K562 (cell line): Measurements from ENCODE around the gene TIFAB. TPM values are rescaled to one million over a fixed set of nuclear protein-coding genes. Genes with fewer than 3 reads are reported as not detected.
A peak's percentile ranks its signal among the peaks of the same experiment; 100 is the strongest.

Source experiments
- EP300 ChIP-seq: IDR thresholded peaks from 2 replicates; pipeline ENCODE4 v1.6.1; 2012; ENCODE audit warnings: low read length, improper control_type of control experiment
- HCFC1 ChIP-seq: IDR thresholded peaks from 2 replicates; pipeline ENCODE4 v1.6.1; 2012; ENCODE audit warnings: low read depth, low read length, improper control_type of control experiment
- HDAC1 ChIP-seq, 2 experiments: fragments of 450-650 bp; IDR thresholded peaks; 2 replicates each; pipeline ENCODE4 v1.6.1; 2016 to 2017; ENCODE audit warnings: inconsistent platforms in 1 of 2, mild to moderate bottlenecking in 1 of 2, moderate library complexity in 1 of 2
- MGA ChIP-seq: fragments of 450-650 bp; IDR thresholded peaks from 2 replicates; pipeline ENCODE4 v1.6.1; 2016; ENCODE audit warnings: mild to moderate bottlenecking, moderate library complexity
- NR1H2 ChIP-seq: sonication (generic); formaldehyde crosslinking; IDR thresholded peaks from 2 replicates; pipeline ENCODE4 v1.4.0; 2020; ENCODE audit warnings: mild to moderate bottlenecking, missing genetic modification reagents
- PCBP1 ChIP-seq: fragments of 200-400 bp; formaldehyde crosslinking; IDR thresholded peaks from 2 replicates; pipeline ENCODE4 v1.6.1; 2018; ENCODE audit warnings: mild to moderate bottlenecking, low read depth, low read length; ENCODE audit not compliant: poor library complexity, severe bottlenecking
- SETDB1 ChIP-seq: IDR thresholded peaks from one replicate; pipeline ENCODE4 v1.6.1; 2012; ENCODE audit warnings: low read length, control low read depth, inconsistent platforms
- SMARCA5 ChIP-seq: fragments of 450-650 bp; IDR thresholded peaks from 2 replicates; pipeline ENCODE4 v1.6.1; 2016
- SMARCB1 ChIP-seq: IDR thresholded peaks from 2 replicates; pipeline ENCODE4 v1.6.1; 2011; ENCODE audit warnings: improper control_type of control experiment, low read depth; ENCODE audit not compliant: insufficient read length
- TAF9B ChIP-seq: fragments of 450-650 bp; IDR thresholded peaks from 2 replicates; pipeline ENCODE4 v1.6.1; 2018; ENCODE audit warnings: mild to moderate bottlenecking; ENCODE audit not compliant: partially characterized antibody
- TEAD2 ChIP-seq: fragments of 450-650 bp; IDR thresholded peaks from 2 replicates; pipeline ENCODE4 v1.6.1; 2016; ENCODE audit warnings: missing genetic modification characterization, control low read depth, missing compliant biosample characterization
- TGIF2 ChIP-seq: sonication (generic); formaldehyde crosslinking; IDR thresholded peaks from 2 replicates; pipeline ENCODE4 v1.8.1; 2022; ENCODE audit warnings: mild to moderate bottlenecking, missing genetic modification reagents, moderate library complexity
- THRAP3 ChIP-seq: fragments of 450-650 bp; IDR thresholded peaks from 2 replicates; pipeline ENCODE4 v1.6.1; 2016; ENCODE audit warnings: mild to moderate bottlenecking, inconsistent platforms, borderline replicate concordance
- TOE1 ChIP-seq, 2 experiments: fragments of 450-650 bp in 1 of 2; sonication (generic) in 1 of 2; formaldehyde crosslinking in 1 of 2; IDR thresholded peaks; 2 replicates each; pipeline versions ENCODE4 v1.7.1 to v1.8.0; 2016 to 2022; ENCODE audit warnings: borderline replicate concordance in 2 of 2, mild to moderate bottlenecking in 2 of 2, antibody characterized with exemption in 1 of 2, inconsistent platforms in 1 of 2, low read depth in 1 of 2, missing genetic modification reagents in 1 of 2, moderate library complexity in 1 of 2
- ZBTB26 ChIP-seq: fragments of 450-650 bp; formaldehyde crosslinking; IDR thresholded peaks from 2 replicates; pipeline ENCODE4 v1.4.0; 2022; ENCODE audit warnings: missing genetic modification characterization
- ZNF311 ChIP-seq: fragments of 250-450 bp; sonication (Bioruptor Pico); IDR thresholded peaks from 2 replicates; pipeline ENCODE4 v1.4.0; 2020; ENCODE audit warnings: mild to moderate bottlenecking, moderate library complexity
- ZNF324 ChIP-seq: fragments of 250-450 bp; sonication (Bioruptor Pico); IDR thresholded peaks from 2 replicates; pipeline ENCODE4 v1.4.0; 2020; ENCODE audit warnings: mild to moderate bottlenecking
- polyA plus RNA-seq, 8 experiments: library from polyadenylated mRNA; depleted of rRNA in 4 of 8; stranded (reverse) in 5 of 8; unstranded in 3 of 8; fragments of >200 nt; fragmentation: Nextera tagmentation in 2 of 8; fragmentation: Illumina TruSeq in 1 of 8; extraction: Ambion mirVana in 2 of 8; extraction: Trizol in 1 of 8; gene quantifications; 2 replicates each; pipeline versions ENCODE4 v1.2.1 to v1.2.3, GENCODE V29; 2011 to 2014; ENCODE audit warnings: inconsistent platforms in 1 of 8, missing spikeins in 1 of 8
- total RNA-seq, 7 experiments: library from RNA; depleted of rRNA in 6 of 7; stranded (reverse); fragments of >200 nt in 6 of 7; fragmentation: Illumina TruSeq in 2 of 7; extraction: Trizol in 2 of 7; gene quantifications; 2 replicates each; pipeline versions ENCODE4 v1.2.1 to v1.2.3, GENCODE V29; 2011 to 2021; ENCODE audit warnings: low replicate concordance in 1 of 7

The TIFAB gene
- total and polyA plus RNA-seq, 9 of the 15 experiments (the other 6 are each of a cell fraction or from before 2014, with no cell fraction given), result not detected

GRCh38 chr5:135481909-135482311 lies 29.8 kb upstream of the TIFAB start (continued):
- TF ChIP-seq EP300 (no peak), TGIF2 (no peak), SMARCA5 (peak; percentile 87), HDAC1 (IDR thresholded peaks at IDR 0.05) (0 out of 4 replicates have a peak, but pooled peaks of 1 of the 2 experiments have one; percentile 15), NR1H2 (CRISPR knock-in tag) (peak; percentile 68; the same call in 1 of the 2 replicates), TAF9B (no peak), TOE1 (IDR thresholded peaks at IDR 0.05; ENCODE audit: borderline replicate concordance) (peak; percentile 54; the same call in 1 of the 2 replicates), TOE1 (CRISPR knock-in tag; IDR thresholded peaks at IDR 0.05; ENCODE audit: borderline replicate concordance, low read depth) (no peak), TEAD2 (tag) (no peak), PCBP1 (no peak), ZBTB26 (peak; percentile 49; the same call in 1 of the 2 replicates), SETDB1 (peak; percentile 36), THRAP3 (peak; percentile 70; the same call in 1 of the 2 replicates), ZNF324 (CRISPR knock-in tag) (no peak), SMARCB1 (no peak), HCFC1 (no peak), MGA (peak; percentile 5; the same call in 1 of the 2 replicates), ZNF311 (no peak)
- TF ChIP-seq, all 486 proteins: peak for 38
